D721Med (cell line): ENCODE measurements around the gene SERPIND1.
"Not testable (repeated sequence)": the region's sequence is repeated elsewhere in the genome, so short reads cannot be mapped to it uniquely, and the experiment has no call there.

Experiments
- DNase-seq: peaks from one replicate; pipeline ENCODE4 v3.0.0; 2011; ENCODE audit warnings: low spot score; ENCODE audit not compliant: insufficient read length
- FAIRE-seq: peaks from 2 replicates; lab custom pipeline; 2011; peaks lifted over from hg19 to GRCh38; lab: Jason Lieb, UNC
- CTCF ChIP-seq: IDR thresholded peaks from 2 replicates; pipeline ENCODE4 v1.5.1; 2012; ENCODE audit warnings: mild to moderate bottlenecking, control low read depth; ENCODE audit not compliant: insufficient read depth; ENCODE audit errors: missing control alignments

SERPIND1 gene

GRCh38 chr22:20814221-20814808 is 40.4 kb downstream of the SERPIND1 start:
- no peak for DNase-seq
- no peak for FAIRE-seq
- no peak for TF ChIP-seq CTCF

- FAIRE-seq (no peak), DNase-seq (no peak)
- no peak for TF ChIP-seq CTCF
Measured at GRCh38 chr22:20815477-20816050, 41.7 kb downstream of the SERPIND1 start.

GRCh38 chr22:20816559-20816958 is 42.6 kb downstream of the SERPIND1 start:
- DNase-seq (no peak), FAIRE-seq (no peak)
- TF ChIP-seq CTCF: no peak

DNA sequence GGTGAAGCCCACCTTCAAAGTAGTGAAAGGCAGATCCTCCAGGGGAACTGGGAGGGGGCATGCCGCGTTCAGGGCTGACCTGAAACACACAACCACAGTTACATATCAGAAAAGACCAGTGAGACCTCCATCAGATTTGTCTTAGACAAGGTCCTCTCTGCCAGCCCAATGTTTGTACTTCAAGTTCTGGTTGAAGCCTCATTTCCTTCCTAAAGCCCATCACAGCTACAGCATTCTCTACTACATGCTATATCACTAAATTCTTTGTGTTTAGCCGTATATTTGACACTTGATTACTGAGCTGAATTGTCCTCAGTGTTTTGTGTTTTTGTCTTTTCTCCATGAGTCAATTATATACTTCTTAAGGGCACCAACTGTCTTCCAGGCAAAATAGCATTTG is 44.6 kb downstream of the SERPIND1 start:
- TF ChIP-seq CTCF: no peak
- no peak for FAIRE-seq
- DNase-seq: no peak

DNA sequence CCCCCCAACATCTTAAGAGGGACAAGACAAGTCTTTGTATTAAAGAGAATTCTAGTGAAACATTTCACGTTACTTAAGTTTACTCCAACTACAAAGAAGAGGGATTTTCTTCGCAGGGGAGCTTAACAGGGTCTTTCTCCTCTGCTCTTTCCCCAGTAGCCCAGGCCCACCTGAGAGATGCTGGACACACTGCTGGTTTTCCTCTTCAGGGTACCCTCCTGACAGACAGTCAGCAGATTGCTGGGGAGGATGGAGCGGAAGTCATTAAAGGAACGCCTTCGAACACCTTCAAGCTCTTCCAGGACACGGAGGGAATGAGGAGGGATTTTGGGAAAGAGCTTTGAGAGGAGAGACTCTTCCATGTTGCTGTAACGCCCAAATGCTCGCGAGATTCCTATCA is 45.6 kb downstream of the SERPIND1 start:
- DNase-seq: no peak
- FAIRE-seq: no peak
- no peak for TF ChIP-seq CTCF

DNA sequence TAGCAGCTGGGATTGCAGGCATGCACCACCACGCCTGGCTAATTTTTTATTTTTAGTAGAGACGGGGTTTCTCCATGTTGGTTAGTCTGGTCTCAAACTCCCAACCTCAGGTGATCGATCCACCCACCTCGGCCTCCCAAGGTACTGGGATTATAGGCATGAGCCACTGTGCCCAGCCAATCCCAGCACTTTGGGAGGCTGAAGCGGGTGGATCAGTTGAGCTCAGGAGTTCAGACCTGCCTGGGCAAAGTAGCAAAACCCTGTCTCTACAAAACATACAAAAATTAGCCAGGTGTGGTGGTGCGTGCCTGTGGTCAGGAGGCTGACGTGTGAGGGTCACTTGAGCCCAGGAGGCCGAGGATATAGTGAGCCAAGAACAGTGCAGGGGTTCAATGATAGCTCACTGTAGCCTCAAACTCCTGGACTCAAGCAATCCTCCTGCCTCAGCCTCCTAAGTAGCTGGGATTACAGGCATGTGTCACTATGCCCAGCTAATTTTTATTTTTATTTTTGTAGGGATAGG is 47.9 kb downstream of the SERPIND1 start:
- FAIRE-seq, DNase-seq: not testable (repeated sequence)

- DNase-seq: no peak
- no peak for FAIRE-seq
- no peak for TF ChIP-seq CTCF
Measured at GRCh38 chr22:20822240-20822639, 48.3 kb downstream of the SERPIND1 start.

DNA sequence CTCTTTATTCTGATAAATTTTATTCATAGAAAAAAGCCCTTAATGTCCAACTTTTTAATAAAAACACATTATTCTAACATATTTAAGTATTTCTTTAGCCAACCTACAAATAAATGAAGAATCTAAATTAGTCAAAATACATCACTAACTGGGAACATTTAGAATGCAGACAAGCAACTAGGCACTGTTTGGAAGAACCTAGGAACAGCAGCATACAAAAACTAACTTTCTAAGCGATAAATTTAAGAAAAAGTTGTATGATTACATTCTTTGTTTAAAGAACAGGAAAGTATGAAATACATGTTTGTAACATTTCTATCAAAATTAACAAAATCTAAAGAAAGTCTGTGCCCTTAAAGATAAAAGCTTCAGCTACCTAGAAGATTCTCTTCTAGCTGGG is 49.4 kb downstream of the SERPIND1 start:
- FAIRE-seq (no peak), DNase-seq (no peak)
- no peak for TF ChIP-seq CTCF

- not testable (repeated sequence) for FAIRE-seq, DNase-seq
Measured at GRCh38 chr22:20825216-20825615, 51.3 kb downstream of the SERPIND1 start.
